HL-60 (cell line): Measurements from ENCODE around the gene CAMK2D.

ENCODE experiments used
- DNase-seq, 2 experiments: peaks; one replicate each; pipeline ENCODE4 v3.0.0-alpha.2; 2010 to 2020; ENCODE audit warnings: low read depth in 1 of 2, low spot score in 1 of 2
- H3K27ac ChIP-seq: fragments of 250-450 bp; sonication (Bioruptor Pico); replicated peaks from 2 replicates; pipeline ENCODE4 v1.5.1; 2020; ENCODE audit warnings: mild to moderate bottlenecking, moderate library complexity
- H3K27me3 ChIP-seq: fragments of 250-450 bp; sonication (Bioruptor Pico); 2 replicates; pipeline ENCODE4 v1.5.1; 2021; ENCODE audit warnings: mild to moderate bottlenecking, moderate library complexity; ENCODE audit not compliant: insufficient read depth, poor library complexity, severe bottlenecking
- H3K4me3 ChIP-seq: replicated peaks from 2 replicates; pipeline ENCODE4 v1.5.1; 2011; ENCODE audit warnings: mild to moderate bottlenecking, control low read depth, low read length; ENCODE audit not compliant: insufficient read depth
- GABPA ChIP-seq: IDR thresholded peaks from 2 replicates; pipeline ENCODE4 v1.6.1; 2012; ENCODE audit warnings: low read depth
- POLR2AphosphoS5 ChIP-seq: IDR thresholded peaks from 2 replicates; pipeline ENCODE4 v1.6.1; 2012; ENCODE audit warnings: low read depth
- SPI1 ChIP-seq: IDR thresholded peaks from 2 replicates; pipeline ENCODE4 v1.6.1; 2012; ENCODE audit warnings: low read depth, mild to moderate bottlenecking, borderline replicate concordance
- TF ChIP-seq, protein P1 (sequence below): IDR thresholded peaks from 2 replicates; pipeline ENCODE4 v1.6.1; 2012; ENCODE audit warnings: low read depth; ENCODE audit not compliant: insufficient replicate concordance
- TF ChIP-seq, protein P2 (sequence below): IDR thresholded peaks from one replicate; pipeline ENCODE4 v1.5.1; 2011; ENCODE audit warnings: low read length, control low read depth, inconsistent platforms; ENCODE audit not compliant: insufficient read depth

CAMK2D gene

DNA sequence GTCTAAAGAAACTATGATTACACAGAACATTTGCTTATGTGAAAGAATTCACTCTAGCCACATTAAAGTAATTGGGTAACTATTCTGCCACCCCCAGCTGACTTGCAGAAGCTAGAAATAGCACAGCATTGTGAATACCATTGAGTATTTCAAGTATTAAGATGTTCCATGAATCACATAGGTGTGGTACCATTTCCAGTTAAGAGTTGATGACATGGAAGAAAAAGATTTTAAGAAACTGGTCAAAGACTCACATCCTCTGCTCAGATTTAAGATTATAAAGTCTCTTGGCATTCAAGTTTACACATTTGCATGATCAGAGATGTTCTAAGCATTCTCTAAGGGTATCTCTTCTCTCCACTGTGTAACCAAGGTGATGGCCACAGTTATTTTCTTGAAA is 287.5 kb downstream of the CAMK2D start:
- H3K27me3 ChIP-seq = no peaks in the 10 kb centered on the region
- no peak overlapping the region for H3K27ac ChIP-seq
- no peak for DNase-seq
- TF ChIP-seq SPI1 (no peak), POLR2AphosphoS5 (no peak), GABPA (no peak)
- TF ChIP-seq, protein P1, sequence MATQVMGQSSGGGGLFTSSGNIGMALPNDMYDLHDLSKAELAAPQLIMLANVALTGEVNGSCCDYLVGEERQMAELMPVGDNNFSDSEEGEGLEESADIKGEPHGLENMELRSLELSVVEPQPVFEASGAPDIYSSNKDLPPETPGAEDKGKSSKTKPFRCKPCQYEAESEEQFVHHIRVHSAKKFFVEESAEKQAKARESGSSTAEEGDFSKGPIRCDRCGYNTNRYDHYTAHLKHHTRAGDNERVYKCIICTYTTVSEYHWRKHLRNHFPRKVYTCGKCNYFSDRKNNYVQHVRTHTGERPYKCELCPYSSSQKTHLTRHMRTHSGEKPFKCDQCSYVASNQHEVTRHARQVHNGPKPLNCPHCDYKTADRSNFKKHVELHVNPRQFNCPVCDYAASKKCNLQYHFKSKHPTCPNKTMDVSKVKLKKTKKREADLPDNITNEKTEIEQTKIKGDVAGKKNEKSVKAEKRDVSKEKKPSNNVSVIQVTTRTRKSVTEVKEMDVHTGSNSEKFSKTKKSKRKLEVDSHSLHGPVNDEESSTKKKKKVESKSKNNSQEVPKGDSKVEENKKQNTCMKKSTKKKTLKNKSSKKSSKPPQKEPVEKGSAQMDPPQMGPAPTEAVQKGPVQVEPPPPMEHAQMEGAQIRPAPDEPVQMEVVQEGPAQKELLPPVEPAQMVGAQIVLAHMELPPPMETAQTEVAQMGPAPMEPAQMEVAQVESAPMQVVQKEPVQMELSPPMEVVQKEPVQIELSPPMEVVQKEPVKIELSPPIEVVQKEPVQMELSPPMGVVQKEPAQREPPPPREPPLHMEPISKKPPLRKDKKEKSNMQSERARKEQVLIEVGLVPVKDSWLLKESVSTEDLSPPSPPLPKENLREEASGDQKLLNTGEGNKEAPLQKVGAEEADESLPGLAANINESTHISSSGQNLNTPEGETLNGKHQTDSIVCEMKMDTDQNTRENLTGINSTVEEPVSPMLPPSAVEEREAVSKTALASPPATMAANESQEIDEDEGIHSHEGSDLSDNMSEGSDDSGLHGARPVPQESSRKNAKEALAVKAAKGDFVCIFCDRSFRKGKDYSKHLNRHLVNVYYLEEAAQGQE = no peak
- TF ChIP-seq, protein P2, sequence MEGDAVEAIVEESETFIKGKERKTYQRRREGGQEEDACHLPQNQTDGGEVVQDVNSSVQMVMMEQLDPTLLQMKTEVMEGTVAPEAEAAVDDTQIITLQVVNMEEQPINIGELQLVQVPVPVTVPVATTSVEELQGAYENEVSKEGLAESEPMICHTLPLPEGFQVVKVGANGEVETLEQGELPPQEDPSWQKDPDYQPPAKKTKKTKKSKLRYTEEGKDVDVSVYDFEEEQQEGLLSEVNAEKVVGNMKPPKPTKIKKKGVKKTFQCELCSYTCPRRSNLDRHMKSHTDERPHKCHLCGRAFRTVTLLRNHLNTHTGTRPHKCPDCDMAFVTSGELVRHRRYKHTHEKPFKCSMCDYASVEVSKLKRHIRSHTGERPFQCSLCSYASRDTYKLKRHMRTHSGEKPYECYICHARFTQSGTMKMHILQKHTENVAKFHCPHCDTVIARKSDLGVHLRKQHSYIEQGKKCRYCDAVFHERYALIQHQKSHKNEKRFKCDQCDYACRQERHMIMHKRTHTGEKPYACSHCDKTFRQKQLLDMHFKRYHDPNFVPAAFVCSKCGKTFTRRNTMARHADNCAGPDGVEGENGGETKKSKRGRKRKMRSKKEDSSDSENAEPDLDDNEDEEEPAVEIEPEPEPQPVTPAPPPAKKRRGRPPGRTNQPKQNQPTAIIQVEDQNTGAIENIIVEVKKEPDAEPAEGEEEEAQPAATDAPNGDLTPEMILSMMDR = no peak
- no peak overlapping the region for H3K4me3 ChIP-seq

DNA sequence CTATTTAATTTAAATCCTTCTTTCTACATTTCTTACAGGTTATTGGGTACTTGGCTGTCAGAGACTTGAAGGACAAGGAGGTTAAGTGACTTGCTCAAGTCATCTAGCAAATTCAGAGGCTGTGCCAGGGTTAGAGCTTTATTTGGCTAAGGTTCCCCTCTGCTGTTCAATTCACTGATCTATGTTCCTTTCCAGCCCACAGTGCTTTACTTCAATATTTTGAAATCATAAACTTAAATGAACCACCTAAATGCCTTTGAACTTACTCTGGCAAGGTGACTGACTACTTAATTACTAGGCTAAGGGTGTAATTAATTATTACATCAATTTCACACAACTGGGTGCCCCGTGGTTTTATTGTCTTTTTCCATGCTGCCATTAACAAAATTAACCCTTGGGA is 288.7 kb downstream of the CAMK2D start:
- H3K27ac ChIP-seq = no peak overlapping the region
- no peak overlapping the region for H3K4me3 ChIP-seq
- no peak for TF ChIP-seq POLR2AphosphoS5
- TF ChIP-seq, protein P2 = no peak
- no peak for TF ChIP-seq GABPA
- TF ChIP-seq, protein P1 = no peak
- TF ChIP-seq SPI1 = no peak
- H3K27me3 ChIP-seq = no peaks in the 10 kb centered on the region
- DNase-seq = no peak

DNA sequence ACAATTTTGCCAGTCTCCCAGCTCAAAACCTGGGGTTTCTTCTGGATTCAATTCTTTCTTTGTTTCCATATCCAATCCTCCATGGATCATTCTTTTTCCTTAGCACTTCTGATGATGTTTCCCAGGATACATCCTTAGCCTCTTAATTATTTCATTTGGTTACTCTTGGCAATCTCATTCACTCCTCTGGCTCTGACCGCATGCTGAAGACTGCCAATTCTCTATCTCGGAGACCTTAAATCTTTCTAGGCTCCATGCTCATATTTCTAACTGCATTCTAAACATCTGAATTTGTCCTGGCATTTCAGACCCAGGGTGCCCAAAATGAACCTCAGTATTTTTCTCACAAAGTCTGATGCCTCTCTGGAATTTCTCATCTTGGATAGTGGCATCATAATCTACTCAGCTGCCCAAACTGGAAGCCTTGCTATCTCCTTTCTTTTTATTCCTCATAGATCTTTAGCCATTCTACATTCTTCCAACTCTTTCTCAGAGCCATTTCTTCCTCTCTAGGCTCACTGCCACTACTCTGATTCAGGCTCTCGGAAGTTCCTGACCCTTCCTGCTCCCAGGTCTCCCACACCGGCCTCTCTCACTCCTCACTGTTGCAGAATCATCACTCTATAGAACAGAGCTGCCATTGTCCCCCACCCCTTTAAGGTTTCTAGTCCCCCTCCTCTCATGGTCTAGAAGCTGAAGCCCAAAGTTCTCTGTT is 290.2 kb downstream of the CAMK2D start:
- TF ChIP-seq POLR2AphosphoS5 = no peak
- TF ChIP-seq, protein P1 = no peak
- no peak for TF ChIP-seq GABPA
- TF ChIP-seq, protein P2 = no peak
- no peak for TF ChIP-seq SPI1
- no peak overlapping the region for H3K4me3 ChIP-seq
- no peak for DNase-seq
- H3K27me3 ChIP-seq = no peaks in the 10 kb centered on the region
- H3K27ac ChIP-seq = no peak overlapping the region
